Measurements from ENCODE around the gene ACBD3.

GRCh38 chr1:226199971-226200370 is 13.4 kb upstream of the ACBD3 start:
- TF ChIP-seq ISL1 (CRISPR knock-in tag; IDR thresholded peaks at IDR 0.05) (no peak), PATZ1 (CRISPR knock-in tag; IDR thresholded peaks at IDR 0.05; ENCODE audit: borderline replicate concordance) (no peak), TOX (CRISPR knock-in tag; IDR thresholded peaks at IDR 0.05; ENCODE audit: borderline replicate concordance) (no peak), SNAI2 (CRISPR knock-in tag; IDR thresholded peaks at IDR 0.05) (no peak), CREB5 (CRISPR knock-in tag; IDR thresholded peaks at IDR 0.05; ENCODE audit: low read depth) (no peak), TSHZ2 (CRISPR knock-in tag; IDR thresholded peaks at IDR 0.05) (no peak), ZNF70 (CRISPR knock-in tag; IDR thresholded peaks at IDR 0.05) (no peak), ZFP3 (CRISPR knock-in tag; IDR thresholded peaks at IDR 0.05) (no peak)
